Measurements from ENCODE around the gene CLINT1.

Gene CLINT1

GRCh38 chr5:157845914-157846598 lies 12.9 kb downstream of the CLINT1 start:
- DNase-seq (ENCODE audit: insufficient read length, low spot score), result no peak
- no peak for FAIRE-seq
- TF ChIP-seq POLR2A (IDR thresholded peaks at IDR 0.05; ENCODE audit: low read depth, low read length), result no peak

DNA sequence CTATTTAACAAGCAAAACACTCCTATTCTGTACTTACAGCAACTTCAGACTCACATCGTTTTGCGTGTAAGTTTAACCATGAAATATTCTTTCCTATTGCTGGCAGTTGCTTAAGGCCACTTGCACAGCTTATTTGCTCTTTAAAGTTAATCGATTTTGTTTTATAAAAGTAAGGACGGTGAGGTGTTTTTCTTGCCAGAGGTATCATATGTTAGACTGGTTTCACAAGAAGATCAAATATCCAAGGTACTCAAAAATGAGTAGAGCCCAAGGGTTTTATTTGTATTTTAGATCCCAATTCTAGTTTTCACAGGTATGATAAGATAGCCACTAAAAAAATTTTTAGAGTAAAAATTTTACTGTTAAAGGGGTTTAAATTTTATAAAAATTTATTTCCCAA lies 16.2 kb downstream of the CLINT1 start:
- FAIRE-seq, result no peak
- DNase-seq (ENCODE audit: insufficient read length, low spot score), result no peak
- TF ChIP-seq POLR2A (IDR thresholded peaks at IDR 0.05; ENCODE audit: low read depth, low read length), result no peak

DNA sequence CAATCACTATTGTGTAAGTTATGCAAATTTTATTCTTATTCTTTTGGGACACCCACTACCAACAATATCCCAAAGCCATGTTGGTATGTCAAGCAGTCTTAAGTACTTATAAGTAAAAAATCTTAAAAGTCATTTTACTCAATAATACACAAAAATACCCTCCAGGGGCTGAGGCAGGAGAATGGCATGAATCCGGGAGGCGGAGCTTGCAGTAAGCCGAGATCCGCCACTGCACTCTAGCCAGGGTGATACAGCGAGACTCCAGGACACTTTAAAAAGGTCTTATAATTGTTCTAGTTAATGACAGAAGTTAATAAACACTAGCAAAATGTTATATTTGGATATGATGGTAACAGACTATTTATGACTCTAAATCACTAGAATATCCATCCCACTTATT lies 16.8 kb downstream of the CLINT1 start:
- FAIRE-seq (no peak), DNase-seq (ENCODE audit: insufficient read length, low spot score) (no peak)
- no peak for TF ChIP-seq POLR2A (IDR thresholded peaks at IDR 0.05; ENCODE audit: low read depth, low read length)

DNA sequence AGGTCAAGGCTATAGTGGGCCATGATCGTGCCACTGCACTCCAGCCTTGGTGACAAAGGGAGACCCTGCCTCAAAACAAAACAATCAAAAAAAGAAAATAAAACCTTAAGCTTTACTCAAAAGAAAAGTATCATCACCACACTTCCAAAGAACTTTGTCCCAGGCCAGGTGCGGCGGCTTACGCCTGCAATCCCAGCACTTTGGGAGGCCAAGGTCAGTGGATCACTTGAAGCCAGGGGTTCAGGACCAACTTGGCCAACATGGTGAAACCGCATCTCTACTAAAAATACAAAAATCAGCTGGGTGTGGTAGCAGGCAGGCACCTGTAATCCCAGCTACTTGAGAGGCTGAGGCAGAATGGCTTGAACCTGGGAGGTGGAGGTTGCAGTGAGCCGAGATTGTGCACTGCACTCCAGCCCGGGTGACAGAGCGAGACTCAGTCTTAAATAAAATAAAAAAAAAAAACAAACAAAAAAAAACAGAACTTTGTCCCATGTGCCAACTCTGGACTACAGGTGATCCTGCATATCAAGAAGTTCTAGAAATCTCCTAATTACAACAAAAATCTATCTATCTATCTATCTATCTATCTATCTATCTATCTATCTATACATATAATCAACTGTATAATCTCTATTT lies 19.7 kb downstream of the CLINT1 start:
- FAIRE-seq, result no peak
- no peak for TF ChIP-seq POLR2A (IDR thresholded peaks at IDR 0.05; ENCODE audit: low read depth, low read length)

GRCh38 chr5:157836121-157836753 lies 22.7 kb downstream of the CLINT1 start:
- TF ChIP-seq POLR2A (IDR thresholded peaks at IDR 0.05; ENCODE audit: low read depth, low read length), result no peak
- no peak for FAIRE-seq

More for the DNA sequence above, 19.7 kb downstream of the CLINT1 start:
- DNase-seq (ENCODE audit: insufficient read length, low spot score), result no peak

GRCh38 chr5:157835041-157835440 lies 23.9 kb downstream of the CLINT1 start:
- DNase-seq (ENCODE audit: insufficient read length, low spot score), result no peak
- FAIRE-seq, result no peak
- TF ChIP-seq POLR2A (IDR thresholded peaks at IDR 0.05; ENCODE audit: low read depth, low read length), result no peak

More at GRCh38 chr5:157836121-157836753, 22.7 kb downstream of the CLINT1 start:
- no peak for DNase-seq (ENCODE audit: insufficient read length, low spot score)

- no peak for TF ChIP-seq POLR2A (IDR thresholded peaks at IDR 0.05; ENCODE audit: low read depth, low read length)
- DNase-seq (ENCODE audit: insufficient read length, low spot score), result peak; percentile 8
- no peak for FAIRE-seq
These were observed 29.9 kb downstream of the CLINT1 start for GRCh38 chr5:157828944-157829639.

DNA sequence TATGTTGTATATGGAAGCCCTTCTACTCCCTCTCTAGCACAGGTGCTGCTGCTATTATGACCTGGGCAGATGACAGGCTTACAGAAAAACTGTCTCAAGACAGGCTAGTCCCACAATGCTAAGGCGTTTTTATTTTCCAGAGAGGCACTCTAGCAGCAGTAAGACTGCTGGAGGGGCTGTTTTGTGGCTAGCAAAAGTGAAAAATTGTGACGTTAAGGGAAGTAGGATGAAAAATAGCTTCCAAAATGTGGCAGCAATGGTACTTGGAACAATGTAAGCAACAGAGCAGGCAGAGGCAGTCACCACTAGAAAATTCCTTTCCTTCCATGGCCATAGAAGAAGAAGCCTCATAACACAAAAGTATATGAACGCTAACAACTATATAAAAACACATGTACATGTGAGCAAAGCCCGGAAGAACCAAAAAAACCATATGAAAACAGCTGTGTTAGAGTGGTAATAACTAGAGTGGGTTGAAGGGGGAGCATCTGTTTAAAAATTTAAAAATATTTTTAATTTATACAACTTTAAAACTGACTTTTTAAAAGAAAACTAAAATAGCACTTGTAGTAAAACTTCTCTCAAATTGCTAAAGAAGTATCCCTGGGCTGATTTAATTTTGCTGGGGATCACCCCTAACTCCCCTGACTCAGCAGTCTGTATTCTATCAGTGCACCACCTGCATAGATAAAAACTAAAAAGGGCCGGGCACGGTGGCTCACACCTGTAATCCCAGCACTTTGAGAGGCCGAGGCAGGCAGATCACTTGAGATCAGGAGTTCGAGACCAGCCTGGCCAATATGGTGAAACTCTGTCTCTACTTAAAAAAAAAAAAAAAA lies 30.6 kb downstream of the CLINT1 start:
- DNase-seq (ENCODE audit: insufficient read length, low spot score) (no peak), FAIRE-seq (no peak)

GRCh38 chr5:157827423-157827822 lies 31.5 kb downstream of the CLINT1 start:
- DNase-seq (ENCODE audit: insufficient read length, low spot score) (no peak), FAIRE-seq (no peak)
- no peak for TF ChIP-seq POLR2A (IDR thresholded peaks at IDR 0.05; ENCODE audit: low read depth, low read length)

More for the DNA sequence above, 30.6 kb downstream of the CLINT1 start:
- TF ChIP-seq POLR2A (IDR thresholded peaks at IDR 0.05; ENCODE audit: low read depth, low read length), result no peak

GRCh38 chr5:157823655-157824054 lies 35.3 kb downstream of the CLINT1 start:
- FAIRE-seq, result no peak
- no peak for TF ChIP-seq POLR2A (IDR thresholded peaks at IDR 0.05; ENCODE audit: low read depth, low read length)
- no peak for DNase-seq (ENCODE audit: insufficient read length, low spot score)

- FAIRE-seq (peak; percentile 75), DNase-seq (ENCODE audit: insufficient read length, low spot score) (no peak)
- TF ChIP-seq POLR2A (IDR thresholded peaks at IDR 0.05; ENCODE audit: low read depth, low read length), result no peak
These were observed 36.9 kb downstream of the CLINT1 start for GRCh38 chr5:157821822-157822622.

- DNase-seq (ENCODE audit: insufficient read length, low spot score) (no peak), FAIRE-seq (peak; percentile 30)
- no peak for TF ChIP-seq POLR2A (IDR thresholded peaks at IDR 0.05; ENCODE audit: low read depth, low read length)
These were observed 37.5 kb downstream of the CLINT1 start for GRCh38 chr5:157821405-157821804.
